GM12801 (cell line): ENCODE data around the gene ZER1.

Experiments
- TF ChIP-seq, protein P1 (sequence below): IDR thresholded peaks from one replicate; pipeline ENCODE4 v1.5.1; 2011; ENCODE audit warnings: control low read depth; ENCODE audit not compliant: insufficient read length; ENCODE audit errors: extremely low read depth

ZER1 gene

DNA sequence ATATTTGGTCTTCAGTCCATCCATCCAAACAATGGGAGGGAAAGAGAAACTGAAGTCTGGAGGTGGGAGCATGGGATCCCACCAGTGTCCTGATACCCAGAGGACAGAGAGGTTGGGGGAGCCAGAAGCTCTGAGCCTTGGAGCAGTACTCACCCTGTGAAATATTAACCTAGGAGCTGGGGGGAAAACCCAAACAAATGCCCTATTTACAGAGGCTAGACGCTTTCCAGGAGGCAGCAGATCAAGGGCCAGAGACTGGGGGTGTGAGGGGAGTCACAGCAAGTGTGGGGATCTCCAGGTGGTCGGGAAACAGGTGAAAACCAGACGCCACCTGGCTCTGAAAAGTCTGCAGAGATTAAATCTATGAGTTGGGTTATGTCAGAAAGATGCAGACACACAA is 6.2 kb downstream of the ZER1 start:
- TF ChIP-seq, protein P1, sequence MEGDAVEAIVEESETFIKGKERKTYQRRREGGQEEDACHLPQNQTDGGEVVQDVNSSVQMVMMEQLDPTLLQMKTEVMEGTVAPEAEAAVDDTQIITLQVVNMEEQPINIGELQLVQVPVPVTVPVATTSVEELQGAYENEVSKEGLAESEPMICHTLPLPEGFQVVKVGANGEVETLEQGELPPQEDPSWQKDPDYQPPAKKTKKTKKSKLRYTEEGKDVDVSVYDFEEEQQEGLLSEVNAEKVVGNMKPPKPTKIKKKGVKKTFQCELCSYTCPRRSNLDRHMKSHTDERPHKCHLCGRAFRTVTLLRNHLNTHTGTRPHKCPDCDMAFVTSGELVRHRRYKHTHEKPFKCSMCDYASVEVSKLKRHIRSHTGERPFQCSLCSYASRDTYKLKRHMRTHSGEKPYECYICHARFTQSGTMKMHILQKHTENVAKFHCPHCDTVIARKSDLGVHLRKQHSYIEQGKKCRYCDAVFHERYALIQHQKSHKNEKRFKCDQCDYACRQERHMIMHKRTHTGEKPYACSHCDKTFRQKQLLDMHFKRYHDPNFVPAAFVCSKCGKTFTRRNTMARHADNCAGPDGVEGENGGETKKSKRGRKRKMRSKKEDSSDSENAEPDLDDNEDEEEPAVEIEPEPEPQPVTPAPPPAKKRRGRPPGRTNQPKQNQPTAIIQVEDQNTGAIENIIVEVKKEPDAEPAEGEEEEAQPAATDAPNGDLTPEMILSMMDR, result no peak

DNA sequence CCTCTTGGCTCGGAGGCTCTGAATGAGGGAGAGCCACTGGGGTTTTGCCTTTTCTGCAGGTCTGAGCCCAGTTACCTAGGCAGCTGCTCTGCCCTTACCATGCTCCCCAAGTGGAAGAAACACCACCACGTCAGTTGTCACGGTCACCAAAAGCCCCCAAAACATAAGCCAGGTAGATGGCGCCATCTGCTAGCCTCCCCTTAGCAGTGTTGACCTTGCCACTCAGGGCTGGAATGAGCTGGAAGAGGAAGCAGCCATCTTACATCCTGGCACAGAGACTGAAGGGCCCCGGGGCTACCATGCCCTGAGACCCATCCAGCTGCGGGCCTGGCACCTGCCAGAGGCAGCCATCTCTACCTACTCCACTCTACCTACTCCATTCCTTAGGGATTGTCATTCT is 7.4 kb downstream of the ZER1 start:
- TF ChIP-seq, protein P1, result no peak

DNA sequence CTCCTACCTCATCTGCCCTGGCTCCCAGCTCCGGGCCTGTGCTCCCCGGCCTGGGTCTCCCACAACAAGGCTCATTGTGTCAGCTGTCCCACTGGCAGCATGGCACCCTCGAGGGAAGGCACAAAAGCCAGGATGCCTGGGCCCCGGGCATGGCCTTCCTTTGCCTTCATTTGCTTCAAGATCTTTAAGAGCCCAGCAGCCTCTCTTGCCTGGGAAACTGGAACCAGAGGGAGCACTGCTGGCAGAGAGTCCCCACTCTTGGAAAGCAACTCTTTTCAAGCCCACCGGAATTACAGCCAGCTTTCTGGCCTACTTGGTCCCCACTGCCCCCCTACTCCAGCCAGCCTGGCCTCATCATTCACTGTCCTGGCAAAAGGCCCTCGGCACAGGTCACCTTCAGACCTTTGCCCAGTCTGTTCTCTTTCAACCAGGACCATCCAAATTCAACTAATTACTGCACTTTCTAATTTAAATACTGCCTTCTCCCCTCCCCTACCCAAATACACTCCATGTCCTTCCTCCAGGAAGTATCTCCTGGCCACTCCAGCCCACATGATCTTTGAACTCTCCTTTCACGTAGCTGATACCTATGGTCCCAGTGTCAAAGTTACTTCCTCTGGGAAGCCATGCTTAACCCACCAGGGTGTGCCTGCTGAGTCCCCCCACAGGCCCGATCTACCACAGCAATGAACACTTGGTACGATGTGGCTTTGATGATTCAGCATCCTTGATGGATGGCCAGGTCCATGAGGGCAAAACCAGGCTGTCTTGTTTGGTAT is 8.9 kb downstream of the ZER1 start:
- TF ChIP-seq, protein P1, result no peak

DNA sequence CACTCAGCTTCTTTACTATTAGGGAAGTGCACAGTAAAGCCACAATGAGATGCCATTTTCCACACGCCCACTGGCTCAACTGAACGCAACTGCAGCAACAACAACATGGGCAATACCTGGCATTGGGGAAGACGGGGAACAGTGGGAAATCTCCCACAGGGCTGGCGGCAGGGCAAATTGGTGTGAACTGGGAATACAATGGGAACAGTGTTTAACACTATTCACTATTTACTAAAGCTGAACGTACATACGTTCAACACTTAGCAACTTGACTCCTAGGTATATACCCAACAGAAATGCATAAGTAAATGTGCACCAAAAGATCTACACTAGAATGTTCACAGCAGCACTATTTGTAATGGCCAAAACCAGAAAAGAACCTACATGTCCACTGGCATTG is 14.1 kb downstream of the ZER1 start:
- TF ChIP-seq, protein P1, result no peak

DNA sequence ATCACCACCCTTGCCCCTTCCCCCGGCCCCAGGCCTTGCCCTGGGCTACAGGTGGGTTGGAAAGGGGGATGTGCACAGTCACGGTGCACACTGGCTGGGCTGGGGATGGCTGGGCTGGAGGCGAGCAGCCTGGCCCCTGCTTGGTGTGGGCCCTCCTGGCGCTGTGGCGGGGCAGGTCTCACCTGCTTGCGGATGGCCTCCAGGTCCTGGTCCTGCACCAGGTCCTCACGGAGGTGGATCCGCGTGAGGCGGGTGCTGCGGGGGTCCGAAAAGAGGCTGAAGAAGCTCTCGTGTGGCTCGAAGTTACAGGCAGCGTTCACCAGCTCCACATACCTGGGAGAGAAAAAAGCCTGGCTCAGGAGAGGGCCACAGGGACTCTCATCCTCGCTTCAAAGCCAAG is 18.1 kb downstream of the ZER1 start:
- TF ChIP-seq, protein P1, result no peak

DNA sequence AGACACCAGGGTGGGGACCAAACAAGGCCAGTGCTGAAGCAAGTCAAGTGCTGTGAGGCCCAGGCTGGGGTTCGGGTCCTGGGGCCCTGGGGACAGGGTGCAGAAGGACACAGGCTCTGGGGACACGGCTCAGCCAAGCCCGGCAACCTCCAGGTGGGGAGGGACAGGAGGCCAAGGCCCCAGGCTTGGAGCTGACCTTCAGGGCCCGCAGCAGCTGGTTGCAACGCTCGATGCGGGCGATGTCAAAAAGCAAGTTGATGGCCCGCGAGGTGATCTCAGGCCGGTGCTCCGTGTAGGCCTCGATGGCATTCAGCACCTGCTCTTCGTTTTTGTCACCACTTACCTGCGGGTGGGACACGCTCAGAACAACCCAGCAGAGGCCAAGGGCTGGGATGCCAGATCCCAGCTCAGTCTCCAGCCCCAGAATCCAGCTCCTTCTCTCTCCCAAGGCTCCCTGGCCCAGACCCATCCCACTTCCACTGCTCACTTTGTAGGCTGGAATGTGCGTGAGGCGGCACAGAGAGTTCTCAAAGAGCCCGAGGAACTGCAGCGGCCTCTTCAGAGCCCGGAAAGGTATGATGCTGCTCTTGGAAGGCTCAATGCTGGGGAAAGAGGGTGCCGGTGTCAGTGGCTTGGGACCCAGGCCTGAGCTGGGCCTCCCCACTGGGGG is 20.7 kb downstream of the ZER1 start:
- TF ChIP-seq, protein P1, result no peak

- TF ChIP-seq, protein P1, result no peak
Observed at GRCh38 chr9:128747241-128747640, 24.5 kb downstream of the ZER1 start.
